NT2/D1 (cell line): ENCODE data around the gene NAALADL2.

Experiments
- SUZ12 ChIP-seq: IDR thresholded peaks from 2 replicates; pipeline ENCODE4 v1.6.1; 2011; ENCODE audit not compliant: insufficient read length, insufficient read depth; ENCODE audit errors: extremely low read depth
- YY1 ChIP-seq: IDR thresholded peaks from 2 replicates; pipeline ENCODE4 v1.6.1; 2011; ENCODE audit not compliant: insufficient read length, insufficient read depth
- ZNF274 ChIP-seq: IDR thresholded peaks from 2 replicates; pipeline ENCODE4 v1.6.1; 2011; ENCODE audit warnings: mild to moderate bottlenecking, low read depth, low read length

DNA sequence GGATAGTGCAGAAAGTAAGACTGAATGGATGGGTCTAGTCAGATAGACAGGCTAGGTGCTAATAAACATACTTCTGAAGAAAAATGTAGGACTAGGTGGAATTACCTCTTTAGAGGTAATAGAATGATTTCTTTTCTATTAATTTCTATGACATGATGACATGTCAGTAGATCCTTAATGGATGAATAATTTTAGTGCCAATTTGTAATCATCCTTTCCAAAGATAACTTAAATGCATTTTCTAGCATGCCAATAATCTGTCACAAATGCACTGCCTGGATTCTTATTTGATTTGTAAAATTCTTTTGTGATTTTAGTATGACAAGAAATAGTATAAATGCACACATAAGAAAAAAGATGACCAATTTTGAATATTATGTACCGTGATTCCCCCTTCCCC lies 356.7 kb downstream of the NAALADL2 start:
- no peak for TF ChIP-seq YY1
- no peak for TF ChIP-seq SUZ12
- TF ChIP-seq ZNF274: no peak
